PC-9 (cell line): Measurements from ENCODE around the gene MVD. TPM values are rescaled to one million over a fixed set of nuclear protein-coding genes. Genes with fewer than 3 reads are reported as not detected.
"Not testable (repeated sequence)": the region's sequence is repeated elsewhere in the genome, so short reads cannot be mapped to it uniquely, and the experiment has no call there.

ENCODE experiments used
- BruUV-seq: library from RNA; stranded (reverse); fragments of 400-500 nt; replicated peaks from 2 replicates; lab custom pipeline; 2021; lab: Mats Ljungman, UMichigan
- CTCF ChIA-PET: fragments of 300-600 bp; sonication (Branson Sonifier 250); formaldehyde crosslinking; loops from one replicate; lab custom pipeline; 2022; ENCODE audit warnings: antibody characterized with exemption; lab: Charles Lee
- POLR2A ChIA-PET: fragments of 300-600 bp; sonication (Branson Sonifier 250); formaldehyde crosslinking; loops from one replicate; lab custom pipeline; 2022; ENCODE audit warnings: antibody characterized with exemption; ENCODE audit not compliant: unreplicated experiment; lab: Charles Lee
- DNase-seq, 2 experiments: peaks; one replicate each; pipeline versions ENCODE4 v3.0.0 to v3.0.0-alpha.2; 2015 to 2022; ENCODE audit warnings: mixed read lengths in 1 of 2
- H2AFZ ChIP-seq: fragments of 200-600 bp; sonication (generic); 2 replicates; pipeline ENCODE4 v1.8.1; 2017; ENCODE audit warnings: antibody characterized with exemption
- H3F3A ChIP-seq: fragments of 200-600 bp; sonication (generic); 2 replicates; pipeline ENCODE4 v1.8.1; 2017; ENCODE audit warnings: antibody characterized with exemption, mild to moderate bottlenecking, low read depth; ENCODE audit not compliant: insufficient read depth
- H3K27ac ChIP-seq: fragments of 200-600 bp; sonication (generic); 2 replicates; pipeline ENCODE4 v1.6.1; 2016; ENCODE audit warnings: mixed run types
- H3K27me3 ChIP-seq: fragments of 200-600 bp; sonication (generic); 2 replicates; pipeline ENCODE4 v1.6.1; 2016; ENCODE audit warnings: low read depth, mixed run types; ENCODE audit not compliant: insufficient read depth
- H3K36me3 ChIP-seq: fragments of 200-600 bp; sonication (generic); 2 replicates; pipeline ENCODE4 v1.6.1; 2016; ENCODE audit warnings: low read depth, mixed run types
- H3K4me1 ChIP-seq: fragments of 200-600 bp; sonication (generic); replicated peaks from 2 replicates; pipeline ENCODE4 v1.6.1; 2016; ENCODE audit warnings: mixed run types; ENCODE audit not compliant: insufficient read depth
- H3K4me2 ChIP-seq: fragments of 200-600 bp; sonication (generic); 2 replicates; pipeline ENCODE4 v1.6.1; 2017; ENCODE audit warnings: mixed run types
- H3K4me3 ChIP-seq: fragments of 200-600 bp; sonication (generic); 2 replicates; pipeline ENCODE4 v1.6.1; 2016; ENCODE audit warnings: mixed run types
- H3K79me2 ChIP-seq: fragments of 200-600 bp; sonication (generic); 2 replicates; pipeline ENCODE4 v1.6.1; 2017; ENCODE audit warnings: low read depth, mixed run types
- H3K9me2 ChIP-seq: fragments of 200-600 bp; sonication (generic); 2 replicates; pipeline ENCODE4 v1.8.1; 2017; ENCODE audit warnings: mild to moderate bottlenecking; ENCODE audit not compliant: insufficient read depth
- H3K9me3 ChIP-seq: fragments of 200-600 bp; sonication (generic); 2 replicates; pipeline ENCODE4 v1.8.1; 2016; ENCODE audit warnings: low read depth; ENCODE audit not compliant: insufficient read depth
- H4K20me1 ChIP-seq: fragments of 200-600 bp; sonication (generic); 2 replicates; pipeline ENCODE4 v1.8.1; 2017; ENCODE audit not compliant: insufficient read depth
- CTCF ChIP-seq: fragments of 200-600 bp; sonication (generic); conservative IDR thresholded peaks from 2 replicates; pipeline ENCODE4 v1.6.1; 2017; ENCODE audit warnings: mixed run types, antibody characterized with exemption, mild to moderate bottlenecking, moderate library complexity
- EZH2 ChIP-seq: fragments of 200-600 bp; sonication (generic); IDR thresholded peaks from 2 replicates; pipeline ENCODE4 v1.8.0; 2017; ENCODE audit warnings: antibody characterized with exemption, low read depth
- intact Hi-C: fragments of 100-400 bp; cut with micrococcal nuclease; formaldehyde crosslinking; loops from one replicate; pipeline ENCODE4 v1.10.0; 2022; ENCODE audit not compliant: unreplicated experiment
- total RNA-seq: library from RNA; stranded (reverse); gene quantifications from 2 replicates; pipeline ENCODE4 v1.2.3, GENCODE V29; 2021

The MVD gene
- total RNA-seq, 1 experiment from 2014 or later: 168 TPM

DNA sequence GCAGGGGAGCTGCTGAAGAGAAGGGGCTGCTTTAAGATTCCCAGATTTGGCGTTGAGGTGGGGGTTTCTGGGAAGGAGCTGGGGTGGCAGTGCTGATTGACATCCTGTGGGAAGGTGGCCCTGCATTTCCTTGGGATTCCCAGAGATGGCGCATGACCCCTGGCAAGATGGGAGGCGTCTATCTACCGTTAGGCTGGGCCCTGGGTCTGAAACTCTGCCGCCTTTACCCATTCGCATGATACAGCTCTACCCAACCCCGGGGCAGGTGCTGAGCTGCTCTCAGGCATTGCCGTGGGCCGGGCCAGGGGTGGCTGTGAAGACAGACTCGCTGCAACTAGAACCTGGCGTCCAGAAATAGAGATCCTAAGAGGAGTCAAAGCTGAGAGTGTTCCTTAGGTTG is 9.9 kb upstream of the MVD start:
- no TSS peak for BruUV-seq
- Histone ChIP-seq H3K9me2 (no peaks in the 10 kb centered on the region), H3K4me2 (no peak overlapping the region), H3K79me2 (no peaks in the 10 kb centered on the region), H3K27me3 (no peaks in the 10 kb centered on the region), H3K36me3 (no peaks in the 10 kb centered on the region), H3K27ac (no peak overlapping the region), H3K4me3 (no peak overlapping the region), H3F3A (0 out of 2 replicates have a peak, but pooled peaks cover 2% of the 10 kb centered on the region), H3K9me3 (no peaks in the 10 kb centered on the region), H3K4me1 (no peaks in the 10 kb centered on the region), H4K20me1 (no peaks in the 10 kb centered on the region), H2AFZ (no peak overlapping the region)
- ChIA-PET CTCF (interaction anchor here (0.7 kb wide), 1 partner anchor 443 kb away, joined by 4 read pairs; no protein-coding TSS in a partner anchor), POLR2A (interaction anchor here (0.6 kb wide), 1 partner anchor 428 kb away, joined by 3 read pairs; no protein-coding TSS in a partner anchor)
- DNase-seq: no peak
- TF ChIP-seq CTCF (peak; percentile 43; the same call in 1 of the 2 replicates), EZH2 (no peak)
- intact Hi-C loops: no loop called here

DNA sequence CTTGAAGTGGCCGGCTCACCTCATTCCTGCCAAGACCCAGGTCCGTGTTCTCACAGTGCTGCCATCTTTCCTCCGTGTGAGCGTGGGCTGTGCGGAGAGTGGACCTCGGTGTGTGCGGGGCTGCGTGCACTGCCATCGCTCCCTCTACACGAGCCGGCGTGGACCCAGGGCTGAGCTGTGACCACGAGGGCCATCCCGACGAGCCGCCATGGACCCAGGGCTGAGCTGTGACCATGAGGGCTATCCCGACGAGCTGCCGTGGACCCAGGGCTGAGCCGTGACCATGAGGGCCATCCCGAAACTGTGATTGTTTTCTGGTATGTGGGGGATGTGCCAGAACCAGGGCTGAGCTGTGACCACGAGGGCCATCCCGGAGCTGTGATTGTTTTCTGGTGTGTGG is 8.9 kb upstream of the MVD start:
- DNase-seq: no peak
- 0 out of 2 replicates have a peak, but pooled peaks cover 5% of the 10 kb centered on the region for H3F3A ChIP-seq
- no peaks in the 10 kb centered on the region for H4K20me1 ChIP-seq
- ChIA-PET CTCF (no interaction called here), POLR2A (no interaction called here)
- no peak overlapping the region for H2AFZ ChIP-seq
- H3K79me2 ChIP-seq: no peaks in the 10 kb centered on the region
- no peaks in the 10 kb centered on the region for H3K4me1 ChIP-seq
- no peaks in the 10 kb centered on the region for H3K27me3 ChIP-seq
- H3K9me3 ChIP-seq: no peaks in the 10 kb centered on the region
- H3K4me2 ChIP-seq: no peak overlapping the region
- no peak for TF ChIP-seq CTCF
- no peak for TF ChIP-seq EZH2
- H3K9me2 ChIP-seq: no peaks in the 10 kb centered on the region
- no TSS peak for BruUV-seq
- intact Hi-C loops: no loop called here
- H3K27ac ChIP-seq: no peak overlapping the region
- no peaks in the 10 kb centered on the region for H3K36me3 ChIP-seq
- no peak overlapping the region for H3K4me3 ChIP-seq

- Histone ChIP-seq H3K4me2 (no peak overlapping the region), H3K4me3 (no peak overlapping the region), H2AFZ (no peak overlapping the region), H3K79me2 (no peaks in the 10 kb centered on the region), H3K9me2 (no peaks in the 10 kb centered on the region), H3K27ac (no peak overlapping the region), H3K4me1 (no peaks in the 10 kb centered on the region), H3F3A (peaks cover 7% of the 10 kb centered on the region; the same call in 1 of the 2 replicates), H3K9me3 (no peaks in the 10 kb centered on the region), H3K27me3 (no peaks in the 10 kb centered on the region), H3K36me3 (no peaks in the 10 kb centered on the region), H4K20me1 (no peaks in the 10 kb centered on the region)
- CTCF ChIA-PET: no interaction called here
- BruUV-seq: no TSS peak
- TF ChIP-seq CTCF (no peak), EZH2 (no peak)
- no peak for DNase-seq
- POLR2A ChIA-PET: no interaction called here
- intact Hi-C loops: no loop called here
These were observed 7.1 kb upstream of the MVD start for GRCh38 chr16:88669980-88670379.

DNA sequence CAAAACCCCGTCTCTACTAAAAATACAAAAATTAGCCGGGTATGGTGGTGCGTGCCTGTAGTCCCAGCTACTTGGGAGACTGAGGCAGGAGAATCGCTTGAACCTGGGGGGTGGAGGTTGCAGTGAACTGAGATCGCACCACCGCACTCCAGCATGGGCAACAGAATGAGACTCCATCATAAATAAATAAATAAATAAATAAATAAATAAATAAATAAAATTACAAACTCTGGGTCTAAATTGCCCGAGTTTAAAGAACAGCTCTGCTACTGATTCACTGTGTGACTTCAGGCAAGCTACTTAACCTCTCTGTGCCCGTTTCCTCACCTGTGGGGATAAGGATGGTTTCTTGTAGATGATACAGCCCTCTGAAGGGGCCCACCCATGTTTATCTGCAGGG is 6.6 kb upstream of the MVD start:
- H4K20me1 ChIP-seq, POLR2A ChIA-PET, CTCF ChIA-PET, H3K4me1 ChIP-seq, H3K4me3 ChIP-seq, H3K9me2 ChIP-seq, intact Hi-C loops, H2AFZ ChIP-seq, BruUV-seq, H3K27me3 ChIP-seq, H3K36me3 ChIP-seq, H3K4me2 ChIP-seq, H3K79me2 ChIP-seq, DNase-seq, H3K27ac ChIP-seq, H3K9me3 ChIP-seq: not testable (repeated sequence)
- H3F3A ChIP-seq: peaks cover 11% of the 10 kb centered on the region; the same call in 1 of the 2 replicates
